Activated CD4-positive, alpha-beta T cell treated with anti-CD3 and anti-CD28 coated beads for 48 hours (primary cell): ENCODE data around the gene KCNH1.

ENCODE experiments used
- DNase-seq: peaks from one replicate; pipeline ENCODE4 v3.0.0-alpha.2; 2020

Gene KCNH1

GRCh38 chr1:210750468-210750867 is 383.5 kb downstream of the KCNH1 start:
- no peak for DNase-seq

- no peak for DNase-seq
These were observed 385.2 kb downstream of the KCNH1 start for GRCh38 chr1:210748796-210749195.

- no peak for DNase-seq
These were observed 386.1 kb downstream of the KCNH1 start for GRCh38 chr1:210747890-210748289.

- no peak for DNase-seq
These were observed 386.8 kb downstream of the KCNH1 start for GRCh38 chr1:210747112-210747511.

GRCh38 chr1:210746024-210746731 is 387.8 kb downstream of the KCNH1 start:
- DNase-seq, result no peak

GRCh38 chr1:210743038-210743437 is 390.9 kb downstream of the KCNH1 start:
- DNase-seq, result no peak

GRCh38 chr1:210741564-210741963 is 392.4 kb downstream of the KCNH1 start:
- no peak for DNase-seq

GRCh38 chr1:210739627-210740026 is 394.3 kb downstream of the KCNH1 start:
- no peak for DNase-seq

- DNase-seq, result no peak
These were observed 395.7 kb downstream of the KCNH1 start for GRCh38 chr1:210738256-210738655.

GRCh38 chr1:210736713-210737112 is 397.2 kb downstream of the KCNH1 start:
- DNase-seq, result no peak

GRCh38 chr1:210731597-210731996 is 402.4 kb downstream of the KCNH1 start:
- DNase-seq, result no peak

- no peak for DNase-seq
These were observed 402.8 kb downstream of the KCNH1 start for GRCh38 chr1:210731193-210731592.

GRCh38 chr1:210730023-210730422 is 403.9 kb downstream of the KCNH1 start:
- DNase-seq, result no peak

GRCh38 chr1:210728437-210729149 is 405.4 kb downstream of the KCNH1 start:
- DNase-seq, result no peak

- no peak for DNase-seq
These were observed 406.2 kb downstream of the KCNH1 start for GRCh38 chr1:210727709-210728108.

GRCh38 chr1:210726621-210727020 is 407.3 kb downstream of the KCNH1 start:
- peak; percentile 49 for DNase-seq

GRCh38 chr1:210724768-210725167 is 409.2 kb downstream of the KCNH1 start:
- DNase-seq, result no peak

- no peak for DNase-seq
These were observed 410.3 kb downstream of the KCNH1 start for GRCh38 chr1:210723646-210724045.

- DNase-seq, result no peak
These were observed 411.4 kb downstream of the KCNH1 start for GRCh38 chr1:210722410-210723081.

- DNase-seq, result no peak
These were observed 418.9 kb downstream of the KCNH1 start for GRCh38 chr1:210715072-210715471.

GRCh38 chr1:210711825-210712612 is 421.9 kb downstream of the KCNH1 start:
- DNase-seq, result no peak

- DNase-seq, result no peak
These were observed 424.2 kb downstream of the KCNH1 start for GRCh38 chr1:210709701-210710100.
